ENCODE results near the gene NOTCH3. TPM values are rescaled to one million over a fixed set of nuclear protein-coding genes. Genes with fewer than 3 reads are reported as not detected.

The NOTCH3 gene
- total RNA-seq, 2 donors from 2014 or later: 140 to 171 TPM

- Mint-ChIP-seq H3K4me3 (no peak overlapping the region), H3K27ac (no peak overlapping the region), H3K9me3 (no peaks in the 10 kb centered on the region), H3K4me1 (peaks cover 8% of the 10 kb centered on the region), H3K36me3 (ENCODE audit: low read depth) (peaks cover 38% of the 10 kb centered on the region), H3K27me3 (ENCODE audit: insufficient read depth) (no peaks in the 10 kb centered on the region)
- DNase-seq: no peak
- peaks cover 46% of the 10 kb centered on the region for H3K36me3 ChIP-seq (ENCODE audit: control insufficient read depth, insufficient read depth, low read length)
- no peak overlapping the region for H3K9ac ChIP-seq (ENCODE audit: extremely low read depth, low read length, poor library complexity, severe bottlenecking)
- no peaks in the 10 kb centered on the region for H3K9me3 ChIP-seq (ENCODE audit: control insufficient read depth, low read length)
- H3K4me1 ChIP-seq (ENCODE audit: control insufficient read depth, insufficient read depth, low read length): no peaks in the 10 kb centered on the region
- 91 to 92% methylated on average over 1 of the region's 1 CpG for WGBS, 2 experiments (ENCODE audit: insufficient coverage in 1 of 2, insufficient read length in 1 of 2)
- no peak overlapping the region for H3K4me3 ChIP-seq (ENCODE audit: low read length)
- H3K27ac ChIP-seq (ENCODE audit: low read depth, low read length): no peak overlapping the region
- no peaks in the 10 kb centered on the region for H3K27me3 ChIP-seq (ENCODE audit: control insufficient read depth, insufficient read depth, low read length, poor library complexity, severe bottlenecking)
- TF ChIP-seq, protein P1, sequence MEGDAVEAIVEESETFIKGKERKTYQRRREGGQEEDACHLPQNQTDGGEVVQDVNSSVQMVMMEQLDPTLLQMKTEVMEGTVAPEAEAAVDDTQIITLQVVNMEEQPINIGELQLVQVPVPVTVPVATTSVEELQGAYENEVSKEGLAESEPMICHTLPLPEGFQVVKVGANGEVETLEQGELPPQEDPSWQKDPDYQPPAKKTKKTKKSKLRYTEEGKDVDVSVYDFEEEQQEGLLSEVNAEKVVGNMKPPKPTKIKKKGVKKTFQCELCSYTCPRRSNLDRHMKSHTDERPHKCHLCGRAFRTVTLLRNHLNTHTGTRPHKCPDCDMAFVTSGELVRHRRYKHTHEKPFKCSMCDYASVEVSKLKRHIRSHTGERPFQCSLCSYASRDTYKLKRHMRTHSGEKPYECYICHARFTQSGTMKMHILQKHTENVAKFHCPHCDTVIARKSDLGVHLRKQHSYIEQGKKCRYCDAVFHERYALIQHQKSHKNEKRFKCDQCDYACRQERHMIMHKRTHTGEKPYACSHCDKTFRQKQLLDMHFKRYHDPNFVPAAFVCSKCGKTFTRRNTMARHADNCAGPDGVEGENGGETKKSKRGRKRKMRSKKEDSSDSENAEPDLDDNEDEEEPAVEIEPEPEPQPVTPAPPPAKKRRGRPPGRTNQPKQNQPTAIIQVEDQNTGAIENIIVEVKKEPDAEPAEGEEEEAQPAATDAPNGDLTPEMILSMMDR (conservative IDR thresholded peaks at IDR 0.05): no peak
Observed at GRCh38 chr19:15111758-15112157, 89.0 kb downstream of the NOTCH3 start.

GRCh38 chr19:15110418-15110815 is 90.4 kb downstream of the NOTCH3 start:
- peaks cover 10% of the 10 kb centered on the region for H3K4me1 Mint-ChIP-seq
- no peak overlapping the region for H3K9ac ChIP-seq (ENCODE audit: extremely low read depth, low read length, poor library complexity, severe bottlenecking)
- peaks cover 39% of the 10 kb centered on the region for H3K36me3 ChIP-seq (ENCODE audit: control insufficient read depth, insufficient read depth, low read length)
- no peaks in the 10 kb centered on the region for H3K9me3 Mint-ChIP-seq
- DNase-seq: no peak
- peaks cover 2% of the 10 kb centered on the region for H3K27me3 Mint-ChIP-seq (ENCODE audit: insufficient read depth)
- H3K27ac Mint-ChIP-seq: no peak overlapping the region
- no peaks in the 10 kb centered on the region for H3K4me1 ChIP-seq (ENCODE audit: control insufficient read depth, insufficient read depth, low read length)
- no peaks in the 10 kb centered on the region for H3K9me3 ChIP-seq (ENCODE audit: control insufficient read depth, low read length)
- TF ChIP-seq, protein P1 (conservative IDR thresholded peaks at IDR 0.05): no peak
- H3K4me3 ChIP-seq (ENCODE audit: low read length): no peak overlapping the region
- 95 to 100% methylated on average over 4 to 17 of the region's 17 CpGs for WGBS, 2 experiments (ENCODE audit: insufficient coverage in 1 of 2, insufficient read length in 1 of 2)
- peaks cover 38% of the 10 kb centered on the region for H3K36me3 Mint-ChIP-seq (ENCODE audit: low read depth)
- no peak overlapping the region for H3K27ac ChIP-seq (ENCODE audit: low read depth, low read length)
- no peaks in the 10 kb centered on the region for H3K27me3 ChIP-seq (ENCODE audit: control insufficient read depth, insufficient read depth, low read length, poor library complexity, severe bottlenecking)
- no peak overlapping the region for H3K4me3 Mint-ChIP-seq

GRCh38 chr19:15109768-15110417 is 90.9 kb downstream of the NOTCH3 start:
- no peak for DNase-seq
- TF ChIP-seq, protein P1 (conservative IDR thresholded peaks at IDR 0.05): no peak
- no peak overlapping the region for H3K9ac ChIP-seq (ENCODE audit: extremely low read depth, low read length, poor library complexity, severe bottlenecking)
- H3K36me3 Mint-ChIP-seq (ENCODE audit: low read depth): peaks cover 35% of the 10 kb centered on the region
- H3K4me1 ChIP-seq (ENCODE audit: control insufficient read depth, insufficient read depth, low read length): no peaks in the 10 kb centered on the region
- no peaks in the 10 kb centered on the region for H3K9me3 Mint-ChIP-seq
- no peaks in the 10 kb centered on the region for H3K27me3 ChIP-seq (ENCODE audit: control insufficient read depth, insufficient read depth, low read length, poor library complexity, severe bottlenecking)
- H3K36me3 ChIP-seq (ENCODE audit: control insufficient read depth, insufficient read depth, low read length): peaks cover 35% of the 10 kb centered on the region
- no peak overlapping the region for H3K4me3 Mint-ChIP-seq
- no peaks in the 10 kb centered on the region for H3K9me3 ChIP-seq (ENCODE audit: control insufficient read depth, low read length)
- H3K27ac ChIP-seq (ENCODE audit: low read depth, low read length): no peak overlapping the region
- no peak overlapping the region for H3K4me3 ChIP-seq (ENCODE audit: low read length)
- peaks cover 2% of the 10 kb centered on the region for H3K27me3 Mint-ChIP-seq (ENCODE audit: insufficient read depth)
- H3K27ac Mint-ChIP-seq: no peak overlapping the region
- 96 to 99% methylated on average over 19 to 49 of the region's 49 CpGs for WGBS, 2 experiments (ENCODE audit: insufficient coverage in 1 of 2, insufficient read length in 1 of 2)
- H3K4me1 Mint-ChIP-seq: peaks cover 10% of the 10 kb centered on the region

Small RNAs within 50 kb of the gene (microRNA-seq; reads per million reads assigned to microRNA genes)
- not detected for gene MIR6795 (ENCODE audit: borderline microRNAs expressed)

Other genes starting within 250 kb of the NOTCH3 start
- 1 to 10 TPM in 1 of 2 donors, under 1 TPM in 1; 0.86 to 3.1 TPM for gene SLC1A6, start 221.1 kb downstream of the NOTCH3 start, total RNA-seq
- not detected for gene CASP14, start 151.5 kb downstream of the NOTCH3 start, total RNA-seq
- gene OR1I1, start 118.8 kb downstream of the NOTCH3 start, total RNA-seq: not detected
- 10 to 100 TPM in 1 of 2 donors, 1 to 10 TPM in 1; 8.9 to 12.2 TPM for gene SYDE1, start 93.6 kb downstream of the NOTCH3 start, total RNA-seq
- gene EPHX3, start 31.5 kb upstream of the NOTCH3 start, total RNA-seq: 10 to 100 TPM; 14.5 to 18.7 TPM
- gene BRD4, start 131.5 kb upstream of the NOTCH3 start, total RNA-seq: 100 to 1,000 TPM; 149 to 156 TPM
- gene AKAP8, start 178.8 kb upstream of the NOTCH3 start, total RNA-seq: 10 to 100 TPM; 34.9 to 39.6 TPM
- gene AKAP8L, start 218.0 kb upstream of the NOTCH3 start, total RNA-seq: 100 to 1,000 TPM; 190 to 237 TPM
- 10 to 100 TPM; 38.0 to 38.6 TPM for gene WIZ, start 249.0 kb upstream of the NOTCH3 start, total RNA-seq